ENCODE measurements around the gene BSND.
A peak's percentile ranks its signal among the peaks of the same experiment; 100 is the strongest.
"Not testable (repeated sequence)": the region's sequence is repeated elsewhere in the genome, so short reads cannot be mapped to it uniquely, and the experiment has no call there.

Gene BSND

DNA sequence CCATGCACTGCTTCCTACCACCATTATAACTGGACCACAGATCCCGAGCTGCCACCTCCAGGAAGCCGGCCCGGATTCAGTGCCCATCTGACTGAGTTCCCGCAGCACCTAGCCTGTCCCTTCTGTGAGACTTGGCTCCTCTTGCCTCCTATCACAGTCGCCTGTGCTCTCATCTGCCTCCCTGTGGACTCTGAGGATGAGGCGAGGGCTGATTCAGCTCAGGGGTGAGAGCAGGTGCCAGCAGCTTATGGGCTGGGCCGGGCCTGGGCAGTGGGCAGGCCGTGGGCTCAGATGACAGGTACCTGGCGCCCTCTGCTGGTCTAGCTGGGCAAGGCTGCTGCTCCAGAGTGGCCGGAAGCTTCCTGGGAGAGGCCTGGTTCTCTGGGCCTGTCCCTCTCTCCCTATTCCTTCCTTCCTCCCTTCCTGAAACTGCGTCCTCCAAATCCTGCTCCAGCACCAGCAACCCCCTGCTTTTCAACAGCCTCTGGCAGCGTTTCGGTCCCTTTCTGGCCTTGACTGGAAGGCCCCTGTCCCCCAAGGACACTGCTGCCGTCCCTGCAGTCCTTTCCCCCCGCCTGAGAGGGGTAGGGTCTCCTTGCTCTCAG lies 23.3 kb downstream of the BSND start:
- DNase-seq (ENCODE audit: low spot score) = peak; percentile 95

DNA sequence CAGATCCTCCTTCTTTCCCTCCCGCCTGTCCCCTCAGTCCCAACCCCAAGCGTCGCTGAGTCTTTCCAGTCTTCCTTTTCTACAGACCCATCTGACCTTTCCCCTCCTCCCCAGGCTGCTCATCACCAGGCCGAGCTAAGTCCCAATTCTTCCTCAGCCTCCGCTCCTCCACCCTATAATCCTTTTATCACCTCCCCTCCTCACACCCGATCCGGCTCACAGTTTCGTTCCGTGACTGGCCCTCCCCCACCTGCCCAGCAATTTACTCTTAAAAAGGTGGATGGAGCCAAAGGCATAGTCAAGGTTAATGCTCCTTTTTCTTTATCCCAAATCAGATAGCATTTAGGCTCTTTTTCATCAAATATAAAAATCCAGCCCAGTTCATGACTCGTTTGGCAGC lies 25.4 kb downstream of the BSND start:
- DNase-seq (ENCODE audit: low spot score) = not testable (repeated sequence)

DNA sequence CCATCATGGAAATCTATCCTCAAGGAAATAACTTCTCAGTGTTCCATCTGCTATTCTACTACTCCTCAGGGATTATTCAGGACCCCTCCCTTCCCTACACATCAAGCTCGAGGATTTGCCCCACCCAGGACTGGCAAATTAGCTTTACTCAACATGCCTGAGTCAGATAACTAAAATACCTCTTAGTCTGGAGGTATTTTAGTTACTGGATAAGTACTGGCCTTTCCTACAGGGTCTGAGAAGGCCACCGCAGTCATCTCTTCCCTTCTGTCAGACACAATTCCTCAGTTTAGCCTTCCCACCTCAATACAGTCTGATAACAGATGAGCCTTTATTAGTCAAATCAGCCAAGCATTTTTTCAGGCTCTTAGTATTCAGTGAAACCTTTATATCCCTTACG lies 27.9 kb downstream of the BSND start:
- not testable (repeated sequence) for DNase-seq (ENCODE audit: low spot score)

DNA sequence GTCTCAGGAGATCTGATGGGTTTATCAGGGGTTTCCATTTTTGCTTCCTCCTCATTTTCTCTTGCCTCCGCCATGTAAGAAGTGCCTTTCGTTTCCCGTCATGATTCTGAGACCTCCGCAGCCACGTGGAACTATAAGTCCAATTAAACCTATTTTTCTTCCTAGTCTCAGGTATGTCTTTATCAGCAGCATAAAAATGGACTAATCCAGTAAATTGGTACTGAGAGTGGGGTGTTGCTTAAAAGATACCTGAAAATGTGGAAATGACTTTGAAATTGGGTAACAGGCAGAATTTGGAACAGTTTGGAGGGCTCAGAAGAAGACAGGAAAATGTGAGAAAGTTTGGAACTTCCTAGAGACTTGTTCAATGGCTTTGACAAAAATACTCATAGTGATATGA lies 32.4 kb downstream of the BSND start:
- not testable (repeated sequence) for DNase-seq (ENCODE audit: low spot score)

DNA sequence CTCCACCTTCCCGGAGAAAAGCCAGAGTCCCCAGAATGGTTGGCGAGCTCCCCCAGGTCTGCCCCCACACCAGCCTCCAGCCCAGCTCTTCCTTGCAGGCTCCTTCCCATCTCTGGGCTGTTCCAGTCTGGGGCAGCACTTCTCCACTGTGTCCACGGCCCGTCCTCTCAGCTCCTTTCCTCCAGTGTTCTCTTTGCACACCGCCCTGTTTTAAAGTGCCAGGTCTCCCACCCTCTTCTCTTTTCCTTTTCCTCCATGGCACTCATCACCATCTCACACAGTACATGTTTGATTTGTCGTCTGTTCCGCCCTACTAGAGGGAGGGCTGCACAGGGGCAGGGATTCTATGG lies 34.5 kb downstream of the BSND start:
- DNase-seq (ENCODE audit: low spot score) = no peak

DNA sequence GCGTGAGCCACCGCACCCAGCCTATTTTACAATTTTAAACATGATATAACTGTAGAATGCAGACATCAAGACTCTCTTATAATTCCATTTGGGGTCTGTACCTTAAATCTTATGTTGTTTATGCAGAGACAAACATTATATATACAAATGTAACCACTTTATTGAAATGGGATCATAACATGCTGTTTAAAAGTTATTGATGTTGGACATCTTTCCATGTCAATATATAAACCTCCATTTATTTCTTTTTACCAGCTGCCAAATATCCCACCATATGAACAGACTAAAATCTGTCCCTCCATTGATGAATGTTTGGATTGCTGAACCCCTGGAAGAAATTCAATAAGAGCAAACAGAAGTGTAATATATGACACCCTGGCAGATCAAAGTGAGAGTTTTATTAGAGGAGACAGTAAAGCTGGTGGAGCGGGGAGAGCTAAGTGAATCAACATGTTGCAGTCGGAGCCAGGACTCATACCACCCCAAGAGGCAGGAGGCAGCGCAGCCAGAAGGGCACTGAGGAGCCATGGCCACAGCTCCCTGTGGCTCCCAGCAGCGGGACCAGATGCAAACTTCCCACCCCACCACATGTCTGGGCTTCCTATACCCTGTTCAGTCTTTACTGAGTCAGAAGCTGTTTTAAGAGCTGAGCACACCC lies 35.9 kb downstream of the BSND start:
- no peak for DNase-seq (ENCODE audit: low spot score)

DNA sequence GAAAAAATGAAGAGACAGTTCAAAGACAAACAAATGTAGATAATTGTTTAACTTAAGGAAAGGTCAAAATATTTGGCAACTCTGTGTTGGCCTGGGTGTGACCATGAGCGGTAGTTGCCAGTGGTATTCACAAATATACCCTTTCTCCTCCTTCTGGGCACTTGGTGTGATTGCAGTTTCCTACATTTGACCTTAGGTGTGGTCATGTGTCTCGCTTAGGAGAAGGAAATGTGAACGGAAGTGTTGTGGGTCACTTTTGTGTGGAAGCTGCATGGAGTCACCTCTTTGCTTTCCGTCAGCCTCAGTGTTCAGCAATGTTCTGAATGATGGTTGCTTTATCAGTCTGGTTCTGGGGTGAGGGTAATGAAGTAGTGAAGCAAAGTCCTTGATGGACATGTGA lies 37.2 kb downstream of the BSND start:
- no peak for DNase-seq (ENCODE audit: low spot score)

DNA sequence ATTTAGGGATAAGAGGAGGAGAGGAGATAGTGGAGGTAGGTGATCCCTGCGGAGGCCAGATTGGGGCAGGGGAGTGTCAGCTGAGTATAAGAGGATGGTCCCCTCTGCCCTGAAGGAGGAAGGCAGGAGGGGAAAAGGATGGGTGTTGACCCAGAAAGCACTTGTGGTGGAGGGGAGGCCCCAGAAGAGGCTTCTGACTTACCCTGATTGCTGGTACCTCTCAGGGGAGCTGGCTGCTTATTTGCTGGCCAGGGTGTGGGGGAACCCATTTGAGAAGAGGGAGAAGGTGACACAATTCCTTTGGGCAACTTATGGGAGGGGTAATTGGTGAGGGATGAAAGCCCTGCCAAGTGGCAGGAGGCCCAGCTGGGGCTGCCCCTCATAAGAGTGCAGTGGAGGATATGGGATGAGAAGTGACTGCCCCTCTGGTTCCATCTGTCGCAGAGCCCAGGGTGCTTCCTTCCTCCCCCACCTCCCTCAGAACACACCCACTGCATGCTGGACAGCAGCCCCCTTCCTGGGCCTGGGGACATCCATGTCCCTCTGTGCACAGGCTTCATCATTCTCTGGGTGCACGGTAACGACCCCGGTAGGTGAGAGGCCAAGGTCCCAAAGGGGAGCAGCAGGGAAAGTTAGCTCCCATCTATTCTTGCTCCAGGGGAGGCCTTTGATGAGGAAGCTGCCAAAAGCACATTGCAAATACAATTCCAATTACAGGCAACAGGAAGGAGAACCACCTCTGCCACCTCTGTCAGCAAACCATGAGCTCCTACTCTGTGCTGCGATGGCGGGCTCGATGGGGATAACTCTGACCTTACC lies 39.2 kb downstream of the BSND start:
- DNase-seq (ENCODE audit: low spot score) = no peak

DNA sequence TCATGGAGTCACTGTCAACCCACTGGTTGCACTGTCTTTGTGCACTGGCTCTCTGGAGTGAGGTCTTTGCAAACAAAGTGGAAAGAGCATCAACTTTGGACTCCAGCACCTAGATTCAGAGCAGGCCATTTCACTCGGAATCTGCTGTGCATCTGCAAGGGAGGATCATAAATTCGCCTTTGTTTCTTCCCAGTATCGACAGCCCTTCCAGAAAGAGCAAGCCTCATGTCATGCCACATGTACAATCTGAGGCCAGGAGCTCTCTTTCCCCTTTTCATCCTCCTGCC lies 39.8 kb downstream of the BSND start:
- DNase-seq (ENCODE audit: low spot score) = no peak

DNA sequence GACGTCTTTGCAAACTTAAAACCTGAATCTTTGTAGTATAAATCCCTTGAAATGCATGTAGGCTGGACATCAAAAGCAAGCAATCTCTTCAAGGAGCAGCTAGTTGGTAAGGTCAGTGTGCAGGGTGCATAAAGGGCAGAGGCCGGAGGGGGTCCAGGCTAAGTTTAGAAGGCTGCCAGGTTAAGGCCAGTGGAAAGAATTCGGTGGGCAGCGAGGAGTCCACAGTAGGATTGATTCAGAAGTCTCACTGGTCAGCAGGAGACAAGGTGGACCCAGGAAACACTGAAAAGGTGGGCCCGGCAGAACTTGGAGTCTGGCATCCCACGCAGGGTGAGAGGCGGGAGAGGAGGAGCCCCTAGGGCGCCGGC lies 40.2 kb downstream of the BSND start:
- DNase-seq (ENCODE audit: low spot score) = no peak

DNA sequence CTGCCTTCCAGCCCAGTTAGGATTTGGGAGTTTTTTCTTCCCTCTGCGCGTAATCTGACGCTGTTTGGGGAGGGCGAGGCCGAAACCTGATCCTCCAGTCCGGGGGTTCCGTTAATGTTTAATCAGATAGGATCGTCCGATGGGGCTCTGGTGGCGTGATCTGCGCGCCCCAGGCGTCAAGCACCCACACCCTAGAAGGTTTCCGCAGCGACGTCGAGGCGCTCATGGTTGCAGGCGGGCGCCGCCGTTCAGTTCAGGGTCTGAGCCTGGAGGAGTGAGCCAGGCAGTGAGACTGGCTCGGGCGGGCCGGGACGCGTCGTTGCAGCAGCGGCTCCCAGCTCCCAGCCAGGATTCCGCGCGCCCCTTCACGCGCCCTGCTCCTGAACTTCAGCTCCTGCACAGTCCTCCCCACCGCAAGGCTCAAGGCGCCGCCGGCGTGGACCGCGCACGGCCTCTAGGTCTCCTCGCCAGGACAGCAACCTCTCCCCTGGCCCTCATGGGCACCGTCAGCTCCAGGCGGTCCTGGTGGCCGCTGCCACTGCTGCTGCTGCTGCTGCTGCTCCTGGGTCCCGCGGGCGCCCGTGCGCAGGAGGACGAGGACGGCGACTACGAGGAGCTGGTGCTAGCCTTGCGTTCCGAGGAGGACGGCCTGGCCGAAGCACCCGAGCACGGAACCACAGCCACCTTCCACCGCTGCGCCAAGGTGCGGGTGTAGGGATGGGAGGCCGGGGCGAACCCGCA lies 40.8 kb downstream of the BSND start, which contains the start of gene PCSK9:
Gene PCSK9, plus strand, starts transcription at position 207 of the 741 bp plus-strand sequence. Its CDS starts 290 bp downstream, at position 497.
- peak; percentile 47 for DNase-seq (ENCODE audit: low spot score)

DNA sequence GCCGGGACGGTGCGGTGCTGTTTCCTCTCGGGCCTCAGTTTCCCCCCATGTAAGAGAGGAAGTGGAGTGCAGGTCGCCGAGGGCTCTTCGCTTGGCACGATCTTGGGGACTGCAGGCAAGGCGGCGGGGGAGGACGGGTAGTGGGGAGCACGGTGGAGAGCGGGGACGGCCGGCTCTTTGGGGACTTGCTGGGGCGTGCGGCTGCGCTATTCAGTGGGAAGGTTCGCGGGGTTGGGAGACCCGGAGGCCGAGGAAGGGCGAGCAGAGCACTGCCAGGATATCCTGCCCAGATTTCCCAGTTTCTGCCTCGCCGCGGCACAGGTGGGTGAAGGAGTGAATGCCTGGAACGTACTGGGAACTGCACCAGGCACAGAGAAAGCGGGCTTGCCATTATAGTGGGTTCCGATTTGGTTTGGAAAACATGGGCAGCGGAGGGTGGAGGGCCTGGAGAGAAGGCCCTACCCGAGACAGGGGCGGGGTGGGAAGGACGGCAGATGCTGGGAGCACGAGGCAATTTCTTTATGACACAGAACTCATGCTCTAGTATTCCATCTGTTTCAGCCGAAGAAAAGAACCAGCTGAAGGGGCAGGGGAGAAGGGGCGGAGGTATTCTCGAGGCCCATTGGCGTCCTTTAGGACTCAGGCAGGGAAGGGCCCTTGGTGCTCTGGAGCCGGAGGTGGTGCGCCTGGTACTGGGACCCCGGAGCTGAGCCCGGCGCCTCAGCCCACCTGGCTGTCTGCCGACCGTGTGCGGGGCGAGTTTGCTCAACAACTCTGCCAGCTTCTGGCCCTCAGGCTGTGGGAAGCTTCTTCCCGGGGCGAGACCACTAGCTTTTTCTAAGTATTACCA lies 41.6 kb downstream of the BSND start:
- no peak for DNase-seq (ENCODE audit: low spot score)

DNA sequence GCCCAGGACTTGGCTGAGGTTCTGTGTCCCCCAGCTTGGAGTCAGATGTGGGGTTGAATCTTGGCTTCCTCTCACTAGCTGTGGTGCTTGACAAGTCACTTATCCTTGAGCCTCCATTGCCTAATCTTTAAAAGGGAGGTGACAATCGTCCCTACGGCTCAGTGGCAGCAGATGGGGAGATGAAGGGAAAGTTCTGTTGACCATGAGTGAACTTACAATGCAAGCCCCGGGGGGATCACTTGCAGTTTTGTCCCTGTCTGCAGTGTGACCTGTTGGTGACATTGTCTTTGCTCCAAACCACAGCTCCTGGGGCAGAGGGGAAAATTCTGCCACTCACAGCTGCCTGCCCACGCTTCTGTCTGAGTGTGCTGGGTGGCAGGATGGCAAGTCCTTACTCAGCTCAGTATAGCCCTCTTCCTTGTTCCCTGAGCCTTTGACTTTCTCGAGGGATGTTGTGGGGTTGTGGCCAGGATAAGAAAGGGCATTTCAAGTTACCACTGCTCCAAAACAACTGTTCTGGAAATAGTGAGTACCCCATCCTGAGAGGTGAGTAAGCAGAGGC lies 42.3 kb downstream of the BSND start:
- no peak for DNase-seq (ENCODE audit: low spot score)

DNA sequence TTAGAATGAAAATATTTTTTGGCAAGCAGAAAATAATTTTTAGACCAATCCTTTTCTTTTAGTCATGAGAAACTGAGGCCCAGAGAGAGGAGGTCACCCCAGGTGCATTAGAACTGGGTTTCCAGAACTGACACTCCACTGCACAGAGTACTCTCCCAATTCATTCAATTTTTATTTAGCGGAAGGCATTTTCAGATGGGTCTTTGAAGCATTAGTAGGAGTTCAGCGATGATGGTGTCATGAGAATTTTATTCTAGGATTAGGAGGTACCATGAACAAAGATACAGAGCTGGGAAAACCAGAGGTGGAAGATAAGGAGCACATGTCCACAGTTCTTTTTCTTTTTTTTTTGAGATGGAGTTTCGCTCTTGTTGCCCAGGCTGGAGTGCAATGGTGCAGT lies 42.9 kb downstream of the BSND start:
- no peak for DNase-seq (ENCODE audit: low spot score)

DNA sequence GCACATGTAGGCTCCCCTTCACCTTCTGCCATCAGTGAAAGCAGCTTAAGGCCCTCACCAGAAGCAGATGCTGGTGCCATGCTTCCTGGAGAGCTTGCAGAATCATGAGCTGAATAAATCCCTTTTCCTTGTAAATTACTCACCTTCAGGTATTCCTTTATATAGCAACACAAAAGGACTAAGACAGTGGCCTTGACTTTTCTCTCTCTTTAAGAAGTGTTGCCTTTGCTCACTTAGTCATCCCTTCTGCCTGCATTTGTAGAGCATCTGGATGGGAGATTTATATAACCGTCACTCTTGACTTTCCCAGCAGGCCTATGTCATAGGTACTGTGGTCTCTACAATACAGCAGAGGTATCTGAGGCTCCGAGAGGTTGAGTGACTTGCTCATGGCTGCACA lies 44.3 kb downstream of the BSND start:
- DNase-seq (ENCODE audit: low spot score) = no peak

DNA sequence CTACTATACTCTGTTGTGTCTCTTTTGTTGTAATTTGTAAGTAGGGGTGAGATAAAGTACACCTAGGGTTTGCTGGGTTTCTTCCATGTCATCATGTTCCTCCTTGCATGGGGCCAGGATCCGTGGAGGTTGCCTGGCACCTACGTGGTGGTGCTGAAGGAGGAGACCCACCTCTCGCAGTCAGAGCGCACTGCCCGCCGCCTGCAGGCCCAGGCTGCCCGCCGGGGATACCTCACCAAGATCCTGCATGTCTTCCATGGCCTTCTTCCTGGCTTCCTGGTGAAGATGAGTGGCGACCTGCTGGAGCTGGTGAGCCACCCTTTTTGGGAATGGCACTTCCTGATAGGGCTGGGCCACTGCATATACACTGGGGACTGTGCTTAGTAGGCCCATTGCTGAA lies 45.0 kb downstream of the BSND start:
- no peak for DNase-seq (ENCODE audit: low spot score)

DNA sequence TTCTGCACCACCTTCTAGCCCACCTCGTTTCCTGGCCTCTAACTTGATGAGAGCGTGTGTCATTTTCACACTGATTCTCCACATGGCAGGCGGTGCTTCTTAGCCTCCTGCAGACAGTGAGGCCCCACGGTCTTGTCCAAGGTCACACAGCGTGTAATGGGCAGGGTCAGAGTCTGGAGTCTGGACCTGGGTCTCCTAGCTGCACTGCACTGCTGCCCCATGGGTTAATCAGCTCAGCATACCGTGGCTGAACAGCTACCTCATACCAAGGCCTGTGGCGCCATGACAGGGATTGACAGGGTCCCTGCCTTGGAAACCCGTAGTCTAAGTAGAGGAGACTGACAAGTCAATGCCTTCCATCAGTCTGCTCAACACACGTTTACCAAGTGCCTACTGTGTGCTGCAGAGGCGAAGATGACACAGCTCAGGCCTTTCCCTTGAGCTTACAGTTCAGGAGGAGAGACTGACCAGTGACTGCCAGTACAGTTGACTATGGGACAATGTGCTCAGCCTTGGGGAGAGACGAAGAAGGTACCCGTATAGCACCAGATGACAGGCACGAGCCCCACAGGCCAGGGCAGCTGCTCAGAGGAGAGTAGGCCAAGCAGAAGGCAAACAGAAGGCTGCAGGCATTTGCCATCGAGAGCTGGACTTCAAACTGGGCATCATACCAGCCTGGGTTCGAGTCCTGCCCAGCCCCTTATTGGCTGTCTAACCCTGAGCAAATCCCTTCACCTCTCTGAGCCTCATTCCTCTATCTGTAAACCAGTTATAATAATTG lies 46.1 kb downstream of the BSND start:
- DNase-seq (ENCODE audit: low spot score) = no peak

DNA sequence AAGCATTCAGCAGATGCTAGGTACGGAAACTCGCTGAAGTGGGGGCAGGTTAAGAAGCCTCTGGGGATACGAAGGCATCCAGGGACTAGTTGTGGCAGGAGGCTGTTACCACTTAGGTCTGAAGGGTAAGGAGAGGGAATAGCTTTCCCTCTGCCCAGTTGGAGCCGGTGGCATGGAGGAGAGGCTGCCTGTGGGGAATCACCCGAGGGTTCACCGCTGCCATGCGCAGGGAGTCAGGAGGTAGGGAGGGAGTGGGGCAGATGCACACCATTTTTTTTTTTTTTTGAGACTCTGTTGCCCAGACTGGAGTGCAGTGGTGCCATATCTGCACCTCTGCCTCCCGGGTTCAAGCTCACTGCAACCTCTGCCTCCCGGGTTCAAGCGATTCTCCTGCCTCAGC lies 46.7 kb downstream of the BSND start:
- no peak for DNase-seq (ENCODE audit: low spot score)

DNA sequence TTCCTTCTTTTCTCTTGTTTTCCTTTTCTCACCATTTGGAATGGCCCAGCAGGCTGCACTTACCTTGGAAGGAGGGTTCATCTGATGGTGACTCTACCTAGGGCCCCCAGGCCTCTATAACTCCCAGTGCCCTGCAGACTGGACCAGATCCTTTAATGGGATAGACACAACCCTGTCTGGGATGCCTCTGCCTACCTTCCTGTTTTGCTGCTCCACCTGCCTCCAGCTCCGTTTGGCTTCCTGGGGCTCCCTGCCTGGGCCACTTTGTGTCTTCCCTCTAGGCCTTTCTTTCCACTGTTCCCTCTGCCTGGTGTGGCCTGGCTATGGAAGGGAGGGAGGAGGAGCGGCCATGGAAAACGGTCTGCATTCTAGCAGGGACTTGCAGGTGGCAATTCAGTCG lies 48.1 kb downstream of the BSND start:
- DNase-seq (ENCODE audit: low spot score) = no peak

DNA sequence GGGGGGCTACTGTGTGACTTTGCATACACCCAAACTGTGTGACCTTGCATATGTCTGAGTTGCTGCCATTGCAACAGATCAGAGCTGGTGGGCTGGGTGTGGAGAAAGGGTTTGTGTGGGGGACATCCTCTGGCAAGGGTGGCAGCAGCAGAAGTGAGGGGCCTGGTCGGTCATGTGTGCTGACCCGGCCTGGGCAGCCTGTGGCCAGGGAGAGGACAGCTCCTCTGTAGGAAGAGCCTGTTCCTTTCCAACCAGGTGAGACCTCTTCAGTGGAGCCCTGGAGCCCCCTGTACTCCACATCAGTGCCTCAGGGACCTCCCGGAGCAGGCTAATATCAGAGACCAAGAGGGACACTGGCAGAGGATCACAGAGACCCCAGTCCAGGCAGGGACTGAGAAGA lies 48.9 kb downstream of the BSND start:
- no peak for DNase-seq (ENCODE audit: low spot score)

Data from kidney tubule cell (primary cell).